Measurements from ENCODE around the gene RBMS1. TPM values are rescaled to one million over a fixed set of nuclear protein-coding genes. Genes with fewer than 3 reads are reported as not detected.
A peak's percentile ranks its signal among the peaks of the same experiment; 100 is the strongest.

Gene RBMS1
- total and polyA plus RNA-seq, 2 experiments from 2014 or later: 55.5 to 94.8 TPM

DNA sequence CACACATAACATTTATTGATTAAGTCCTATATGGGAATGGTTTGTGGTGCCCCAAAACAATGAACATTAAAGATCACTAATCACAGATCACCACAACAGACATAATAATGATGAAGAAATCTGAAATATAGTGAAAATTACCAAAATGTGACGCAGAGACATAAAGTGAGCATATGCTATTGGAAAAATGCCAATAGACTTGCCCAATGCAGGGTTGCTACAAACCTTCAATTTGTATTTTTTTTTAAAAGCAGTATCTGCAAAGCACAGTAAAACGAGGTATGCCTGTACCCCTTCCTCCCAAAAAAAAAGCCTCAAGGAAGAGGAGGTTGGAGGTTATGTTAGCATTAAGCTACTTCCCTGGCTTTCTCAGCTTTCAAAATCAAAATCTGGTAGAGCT lies 131.1 kb downstream of the RBMS1 start (continued):
- TF ChIP-seq, protein P1, sequence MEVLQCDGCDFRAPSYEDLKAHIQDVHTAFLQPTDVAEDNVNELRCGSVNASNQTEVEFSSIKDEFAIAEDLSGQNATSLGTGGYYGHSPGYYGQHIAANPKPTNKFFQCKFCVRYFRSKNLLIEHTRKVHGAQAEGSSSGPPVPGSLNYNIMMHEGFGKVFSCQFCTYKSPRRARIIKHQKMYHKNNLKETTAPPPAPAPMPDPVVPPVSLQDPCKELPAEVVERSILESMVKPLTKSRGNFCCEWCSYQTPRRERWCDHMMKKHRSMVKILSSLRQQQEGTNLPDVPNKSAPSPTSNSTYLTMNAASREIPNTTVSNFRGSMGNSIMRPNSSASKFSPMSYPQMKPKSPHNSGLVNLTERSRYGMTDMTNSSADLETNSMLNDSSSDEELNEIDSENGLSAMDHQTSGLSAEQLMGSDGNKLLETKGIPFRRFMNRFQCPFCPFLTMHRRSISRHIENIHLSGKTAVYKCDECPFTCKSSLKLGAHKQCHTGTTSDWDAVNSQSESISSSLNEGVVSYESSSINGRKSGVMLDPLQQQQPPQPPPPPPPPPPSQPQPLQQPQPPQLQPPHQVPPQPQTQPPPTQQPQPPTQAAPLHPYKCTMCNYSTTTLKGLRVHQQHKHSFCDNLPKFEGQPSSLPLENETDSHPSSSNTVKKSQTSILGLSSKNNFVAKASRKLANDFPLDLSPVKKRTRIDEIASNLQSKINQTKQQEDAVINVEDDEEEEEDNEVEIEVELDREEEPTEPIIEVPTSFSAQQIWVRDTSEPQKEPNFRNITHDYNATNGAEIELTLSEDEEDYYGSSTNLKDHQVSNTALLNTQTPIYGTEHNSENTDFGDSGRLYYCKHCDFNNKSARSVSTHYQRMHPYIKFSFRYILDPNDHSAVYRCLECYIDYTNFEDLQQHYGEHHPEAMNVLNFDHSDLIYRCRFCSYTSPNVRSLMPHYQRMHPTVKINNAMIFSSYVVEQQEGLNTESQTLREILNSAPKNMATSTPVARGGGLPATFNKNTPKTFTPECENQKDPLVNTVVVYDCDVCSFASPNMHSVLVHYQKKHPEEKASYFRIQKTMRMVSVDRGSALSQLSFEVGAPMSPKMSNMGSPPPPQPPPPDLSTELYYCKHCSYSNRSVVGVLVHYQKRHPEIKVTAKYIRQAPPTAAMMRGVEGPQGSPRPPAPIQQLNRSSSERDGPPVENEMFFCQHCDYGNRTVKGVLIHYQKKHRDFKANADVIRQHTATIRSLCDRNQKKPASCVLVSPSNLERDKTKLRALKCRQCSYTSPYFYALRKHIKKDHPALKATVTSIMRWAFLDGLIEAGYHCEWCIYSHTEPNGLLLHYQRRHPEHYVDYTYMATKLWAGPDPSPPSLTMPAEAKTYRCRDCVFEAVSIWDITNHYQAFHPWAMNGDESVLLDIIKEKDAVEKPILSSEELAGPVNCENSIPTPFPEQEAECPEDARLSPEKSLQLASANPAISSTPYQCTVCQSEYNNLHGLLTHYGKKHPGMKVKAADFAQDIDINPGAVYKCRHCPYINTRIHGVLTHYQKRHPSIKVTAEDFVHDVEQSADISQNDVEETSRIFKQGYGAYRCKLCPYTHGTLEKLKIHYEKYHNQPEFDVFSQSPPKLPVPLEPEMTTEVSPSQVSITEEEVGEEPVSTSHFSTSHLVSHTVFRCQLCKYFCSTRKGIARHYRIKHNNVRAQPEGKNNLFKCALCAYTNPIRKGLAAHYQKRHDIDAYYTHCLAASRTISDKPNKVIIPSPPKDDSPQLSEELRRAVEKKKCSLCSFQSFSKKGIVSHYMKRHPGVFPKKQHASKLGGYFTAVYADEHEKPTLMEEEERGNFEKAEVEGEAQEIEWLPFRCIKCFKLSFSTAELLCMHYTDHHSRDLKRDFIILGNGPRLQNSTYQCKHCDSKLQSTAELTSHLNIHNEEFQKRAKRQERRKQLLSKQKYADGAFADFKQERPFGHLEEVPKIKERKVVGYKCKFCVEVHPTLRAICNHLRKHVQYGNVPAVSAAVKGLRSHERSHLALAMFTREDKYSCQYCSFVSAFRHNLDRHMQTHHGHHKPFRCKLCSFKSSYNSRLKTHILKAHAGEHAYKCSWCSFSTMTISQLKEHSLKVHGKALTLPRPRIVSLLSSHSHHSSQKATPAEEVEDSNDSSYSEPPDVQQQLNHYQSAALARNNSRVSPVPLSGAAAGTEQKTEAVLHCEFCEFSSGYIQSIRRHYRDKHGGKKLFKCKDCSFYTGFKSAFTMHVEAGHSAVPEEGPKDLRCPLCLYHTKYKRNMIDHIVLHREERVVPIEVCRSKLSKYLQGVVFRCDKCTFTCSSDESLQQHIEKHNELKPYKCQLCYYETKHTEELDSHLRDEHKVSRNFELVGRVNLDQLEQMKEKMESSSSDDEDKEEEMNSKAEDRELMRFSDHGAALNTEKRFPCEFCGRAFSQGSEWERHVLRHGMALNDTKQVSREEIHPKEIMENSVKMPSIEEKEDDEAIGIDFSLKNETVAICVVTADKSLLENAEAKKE (CRISPR knock-in tag; IDR thresholded peaks at IDR 0.05): no peak
- TF ChIP-seq POLR2AphosphoS5 (IDR thresholded peaks at IDR 0.05; ENCODE audit: low read depth): no peak
- TF ChIP-seq EZH2 (IDR thresholded peaks at IDR 0.05; ENCODE audit: low read depth, unreplicated experiment): no peak
- no peak for TF ChIP-seq CREB1 (CRISPR knock-in tag; IDR thresholded peaks at IDR 0.05; ENCODE audit: low read depth)
- no peak for TF ChIP-seq JUNB (IDR thresholded peaks at IDR 0.05; ENCODE audit: unreplicated experiment)
- no peak for TF ChIP-seq STAT1 (IDR thresholded peaks at IDR 0.05; ENCODE audit: unreplicated experiment)

DNA sequence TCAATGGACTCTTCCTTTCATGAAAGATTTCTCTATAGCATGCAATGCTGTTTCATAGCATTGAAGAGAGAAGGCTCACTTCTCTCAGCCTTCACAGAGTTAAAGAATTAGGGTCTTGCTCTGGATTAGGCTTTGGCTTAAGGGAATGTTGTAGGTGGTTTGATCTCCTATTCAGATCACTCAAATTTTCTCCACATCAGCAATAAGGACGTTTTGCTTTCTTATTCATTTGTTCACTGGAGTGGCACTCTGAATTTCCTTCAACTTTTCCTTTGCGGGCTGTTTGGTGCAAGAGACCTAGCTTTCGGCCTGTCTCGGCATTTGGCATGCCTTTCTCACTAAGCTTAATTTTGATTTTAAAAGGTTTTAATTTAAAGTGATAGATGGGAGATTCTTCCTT lies 131.6 kb downstream of the RBMS1 start:
- no peaks in the 10 kb centered on the region for H3K27me3 ChIP-seq (ENCODE audit: insufficient read depth)
- peaks cover 47% of the 10 kb centered on the region for H3K4me1 Mint-ChIP-seq
- 0 out of 2 replicates have a peak, but pooled peaks cover 4% of the 10 kb centered on the region for H4K20me1 ChIP-seq (replicated peaks; ENCODE audit: insufficient read depth)
- TF ChIP-seq, protein P2, sequence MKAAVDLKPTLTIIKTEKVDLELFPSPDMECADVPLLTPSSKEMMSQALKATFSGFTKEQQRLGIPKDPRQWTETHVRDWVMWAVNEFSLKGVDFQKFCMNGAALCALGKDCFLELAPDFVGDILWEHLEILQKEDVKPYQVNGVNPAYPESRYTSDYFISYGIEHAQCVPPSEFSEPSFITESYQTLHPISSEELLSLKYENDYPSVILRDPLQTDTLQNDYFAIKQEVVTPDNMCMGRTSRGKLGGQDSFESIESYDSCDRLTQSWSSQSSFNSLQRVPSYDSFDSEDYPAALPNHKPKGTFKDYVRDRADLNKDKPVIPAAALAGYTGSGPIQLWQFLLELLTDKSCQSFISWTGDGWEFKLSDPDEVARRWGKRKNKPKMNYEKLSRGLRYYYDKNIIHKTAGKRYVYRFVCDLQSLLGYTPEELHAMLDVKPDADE (IDR thresholded peaks at IDR 0.05): no peak
- TF ChIP-seq NANOG (IDR thresholded peaks at IDR 0.05; ENCODE audit: borderline replicate concordance) (no peak), POLR2AphosphoS5 (IDR thresholded peaks at IDR 0.05; ENCODE audit: low read depth) (no peak), EZH2phosphoT487 (IDR thresholded peaks at IDR 0.05; ENCODE audit: unreplicated experiment) (no peak), ZNF331 (CRISPR knock-in tag; IDR thresholded peaks at IDR 0.05; ENCODE audit: low read depth) (no peak), ZNF114 (CRISPR knock-in tag; IDR thresholded peaks at IDR 0.05) (no peak)
- TF ChIP-seq, protein P3, sequence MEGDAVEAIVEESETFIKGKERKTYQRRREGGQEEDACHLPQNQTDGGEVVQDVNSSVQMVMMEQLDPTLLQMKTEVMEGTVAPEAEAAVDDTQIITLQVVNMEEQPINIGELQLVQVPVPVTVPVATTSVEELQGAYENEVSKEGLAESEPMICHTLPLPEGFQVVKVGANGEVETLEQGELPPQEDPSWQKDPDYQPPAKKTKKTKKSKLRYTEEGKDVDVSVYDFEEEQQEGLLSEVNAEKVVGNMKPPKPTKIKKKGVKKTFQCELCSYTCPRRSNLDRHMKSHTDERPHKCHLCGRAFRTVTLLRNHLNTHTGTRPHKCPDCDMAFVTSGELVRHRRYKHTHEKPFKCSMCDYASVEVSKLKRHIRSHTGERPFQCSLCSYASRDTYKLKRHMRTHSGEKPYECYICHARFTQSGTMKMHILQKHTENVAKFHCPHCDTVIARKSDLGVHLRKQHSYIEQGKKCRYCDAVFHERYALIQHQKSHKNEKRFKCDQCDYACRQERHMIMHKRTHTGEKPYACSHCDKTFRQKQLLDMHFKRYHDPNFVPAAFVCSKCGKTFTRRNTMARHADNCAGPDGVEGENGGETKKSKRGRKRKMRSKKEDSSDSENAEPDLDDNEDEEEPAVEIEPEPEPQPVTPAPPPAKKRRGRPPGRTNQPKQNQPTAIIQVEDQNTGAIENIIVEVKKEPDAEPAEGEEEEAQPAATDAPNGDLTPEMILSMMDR (conservative IDR thresholded peaks at IDR 0.05; ENCODE audit: low read depth in 2 of 2): no peak
- TF ChIP-seq, protein P4, sequence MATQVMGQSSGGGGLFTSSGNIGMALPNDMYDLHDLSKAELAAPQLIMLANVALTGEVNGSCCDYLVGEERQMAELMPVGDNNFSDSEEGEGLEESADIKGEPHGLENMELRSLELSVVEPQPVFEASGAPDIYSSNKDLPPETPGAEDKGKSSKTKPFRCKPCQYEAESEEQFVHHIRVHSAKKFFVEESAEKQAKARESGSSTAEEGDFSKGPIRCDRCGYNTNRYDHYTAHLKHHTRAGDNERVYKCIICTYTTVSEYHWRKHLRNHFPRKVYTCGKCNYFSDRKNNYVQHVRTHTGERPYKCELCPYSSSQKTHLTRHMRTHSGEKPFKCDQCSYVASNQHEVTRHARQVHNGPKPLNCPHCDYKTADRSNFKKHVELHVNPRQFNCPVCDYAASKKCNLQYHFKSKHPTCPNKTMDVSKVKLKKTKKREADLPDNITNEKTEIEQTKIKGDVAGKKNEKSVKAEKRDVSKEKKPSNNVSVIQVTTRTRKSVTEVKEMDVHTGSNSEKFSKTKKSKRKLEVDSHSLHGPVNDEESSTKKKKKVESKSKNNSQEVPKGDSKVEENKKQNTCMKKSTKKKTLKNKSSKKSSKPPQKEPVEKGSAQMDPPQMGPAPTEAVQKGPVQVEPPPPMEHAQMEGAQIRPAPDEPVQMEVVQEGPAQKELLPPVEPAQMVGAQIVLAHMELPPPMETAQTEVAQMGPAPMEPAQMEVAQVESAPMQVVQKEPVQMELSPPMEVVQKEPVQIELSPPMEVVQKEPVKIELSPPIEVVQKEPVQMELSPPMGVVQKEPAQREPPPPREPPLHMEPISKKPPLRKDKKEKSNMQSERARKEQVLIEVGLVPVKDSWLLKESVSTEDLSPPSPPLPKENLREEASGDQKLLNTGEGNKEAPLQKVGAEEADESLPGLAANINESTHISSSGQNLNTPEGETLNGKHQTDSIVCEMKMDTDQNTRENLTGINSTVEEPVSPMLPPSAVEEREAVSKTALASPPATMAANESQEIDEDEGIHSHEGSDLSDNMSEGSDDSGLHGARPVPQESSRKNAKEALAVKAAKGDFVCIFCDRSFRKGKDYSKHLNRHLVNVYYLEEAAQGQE (IDR thresholded peaks at IDR 0.05; ENCODE audit: unreplicated experiment): no peak
- H3K79me2 ChIP-seq (replicated peaks; ENCODE audit: insufficient read depth): peaks cover 55% of the 10 kb centered on the region
- H3K4me1 ChIP-seq (ENCODE audit: insufficient read depth): peaks cover 31% of the 10 kb centered on the region
- no peak overlapping the region for H3K4me3 ChIP-seq
- H3F3A ChIP-seq (replicated peaks; ENCODE audit: low read depth): no peaks in the 10 kb centered on the region
- ATAC-seq: no peak
- H3K4me2 ChIP-seq: no peak overlapping the region
- no peak overlapping the region for H3K4me3 Mint-ChIP-seq
- no peaks in the 10 kb centered on the region; the same call in 2 of the 3 replicates for H3K9me3 Mint-ChIP-seq
- H3K27ac ChIP-seq (ENCODE audit: low read depth): no peak overlapping the region
- H3K27me3 Mint-ChIP-seq (ENCODE audit: insufficient read depth, low read depth, poor library complexity): peaks cover 5% of the 10 kb centered on the region
- H2AFZ ChIP-seq: no peak overlapping the region
- H3K36me3 Mint-ChIP-seq (ENCODE audit: low read depth): peaks cover 9% of the 10 kb centered on the region; the same call in 2 of the 3 replicates
- H3K27ac Mint-ChIP-seq: 0 out of 2 replicates have a peak overlapping the region, but pooled peaks have one; percentile 43
- H3K9me2 ChIP-seq (ENCODE audit: insufficient read depth): no peaks in the 10 kb centered on the region
- DNase-seq (ENCODE audit: low spot score): no peak
- no peaks in the 10 kb centered on the region for H3K36me3 ChIP-seq (ENCODE audit: insufficient read depth)

Data from GM23338 (cell line).